GM23338 (cell line): ENCODE results near the gene WFDC11. TPM values are rescaled to one million over a fixed set of nuclear protein-coding genes. Genes with fewer than 3 reads are reported as not detected.

Experiments
- ATAC-seq: fragments of 200-7000 bp; cut with Tn5 transposase; 3 replicates; pipeline ENCODE4 v1.9.1; 2020
- DNase-seq: peaks from one replicate; pipeline ENCODE4 v3.0.0-alpha.2; 2015; ENCODE audit warnings: low spot score
- H2AFZ ChIP-seq: fragments of 200-600 bp; sonication (generic); 2 replicates; pipeline ENCODE4 v1.8.0; 2016; ENCODE audit warnings: antibody characterized with exemption, mild to moderate bottlenecking, moderate library complexity
- H3F3A ChIP-seq: fragments of 200-600 bp; sonication (generic); replicated peaks from 2 replicates; pipeline ENCODE4 v1.8.0; 2017; ENCODE audit warnings: antibody characterized with exemption, mixed run types, low read depth
- H3K27ac ChIP-seq: fragments of 200-600 bp; sonication (generic); 2 replicates; pipeline ENCODE4 v1.6.1; 2016; ENCODE audit warnings: low read depth
- H3K27me3 ChIP-seq: fragments of 200-600 bp; sonication (generic); 2 replicates; pipeline ENCODE4 v1.8.0; 2016; ENCODE audit warnings: mild to moderate bottlenecking, mixed run types, moderate library complexity; ENCODE audit not compliant: insufficient read depth
- H3K36me3 ChIP-seq: fragments of 200-600 bp; sonication (generic); 2 replicates; pipeline ENCODE4 v1.8.0; 2016; ENCODE audit warnings: mild to moderate bottlenecking; ENCODE audit not compliant: insufficient read depth
- H3K4me1 ChIP-seq: fragments of 200-600 bp; sonication (generic); 2 replicates; pipeline ENCODE4 v1.8.0; 2016; ENCODE audit warnings: mild to moderate bottlenecking, moderate library complexity; ENCODE audit not compliant: insufficient read depth
- H3K4me2 ChIP-seq: fragments of 200-600 bp; sonication (generic); 2 replicates; pipeline ENCODE4 v1.7.1; 2017; ENCODE audit warnings: mixed run types
- H3K4me3 ChIP-seq: fragments of 200-600 bp; sonication (generic); 2 replicates; pipeline ENCODE4 v1.6.1; 2016; ENCODE audit warnings: mixed run types
- H3K79me2 ChIP-seq: fragments of 200-600 bp; sonication (generic); replicated peaks from 2 replicates; pipeline ENCODE4 v1.8.0; 2017; ENCODE audit warnings: mild to moderate bottlenecking; ENCODE audit not compliant: insufficient read depth
- H3K9me2 ChIP-seq: fragments of 200-600 bp; sonication (generic); 2 replicates; pipeline ENCODE4 v1.8.0; 2017; ENCODE audit not compliant: insufficient read depth
- H4K20me1 ChIP-seq: fragments of 200-600 bp; sonication (generic); replicated peaks from 2 replicates; pipeline ENCODE4 v1.8.0; 2017; ENCODE audit warnings: mild to moderate bottlenecking; ENCODE audit not compliant: insufficient read depth
- H3K27ac Mint-ChIP-seq: 2 replicates; pipeline ENCODE4 v1.8.0; 2020; ENCODE audit warnings: inconsistent platforms, mild to moderate bottlenecking, moderate library complexity, mixed read lengths
- H3K27me3 Mint-ChIP-seq: 3 replicates; pipeline ENCODE4 v1.8.0; 2022; ENCODE audit warnings: low read depth, mild to moderate bottlenecking, moderate library complexity, mixed read lengths, inconsistent platforms; ENCODE audit not compliant: insufficient read depth, poor library complexity
- H3K36me3 Mint-ChIP-seq: 3 replicates; pipeline ENCODE4 v1.8.0; 2021; ENCODE audit warnings: low read depth, mild to moderate bottlenecking, inconsistent platforms, moderate library complexity, mixed read lengths
- H3K4me1 Mint-ChIP-seq: 3 replicates; pipeline ENCODE4 v1.8.0; 2020; ENCODE audit warnings: mild to moderate bottlenecking, inconsistent platforms, mixed read lengths
- H3K4me3 Mint-ChIP-seq: 3 replicates; pipeline ENCODE4 v1.8.0; 2021; ENCODE audit warnings: moderate library complexity, mild to moderate bottlenecking, inconsistent platforms, mixed read lengths
- H3K9me3 Mint-ChIP-seq: 3 replicates; pipeline ENCODE4 v1.8.0; 2020; ENCODE audit warnings: moderate library complexity, mild to moderate bottlenecking, inconsistent platforms, mixed read lengths
- CREB1 ChIP-seq: fragments of 250-450 bp; sonication (Bioruptor Pico); IDR thresholded peaks from 2 replicates; pipeline ENCODE4 v1.5.0; 2020; ENCODE audit warnings: low read depth, mild to moderate bottlenecking, moderate library complexity
- CTCF ChIP-seq, 2 experiments: fragments of 200-600 bp in 1 of 2; sonication (generic) in 1 of 2; conservative IDR thresholded peaks; 2 replicates each; pipeline versions ENCODE4 v1.5.1 to v1.6.1; 2016 to 2017; ENCODE audit warnings: antibody characterized with exemption in 2 of 2, low read depth in 2 of 2, mild to moderate bottlenecking in 2 of 2, moderate library complexity in 1 of 2
- ETS1 ChIP-seq: IDR thresholded peaks from 2 replicates; pipeline ENCODE4 v1.6.1; 2016; ENCODE audit warnings: antibody characterized with exemption
- EZH2 ChIP-seq: fragments of 200-600 bp; sonication (generic); IDR thresholded peaks from one replicate; pipeline ENCODE4 v1.8.0; 2017; ENCODE audit warnings: antibody characterized with exemption, mild to moderate bottlenecking, low read depth; ENCODE audit not compliant: unreplicated experiment
- EZH2phosphoT487 ChIP-seq: fragments of 200-600 bp; sonication (generic); IDR thresholded peaks from one replicate; pipeline ENCODE4 v1.8.1; 2018; ENCODE audit warnings: antibody characterized with exemption; ENCODE audit not compliant: unreplicated experiment
- JUNB ChIP-seq: IDR thresholded peaks from one replicate; pipeline ENCODE4 v1.6.1; 2016; ENCODE audit warnings: antibody characterized with exemption; ENCODE audit not compliant: unreplicated experiment
- NANOG ChIP-seq: IDR thresholded peaks from 2 replicates; pipeline ENCODE4 v1.6.1; 2016; ENCODE audit warnings: antibody characterized with exemption, borderline replicate concordance
- POLR2AphosphoS5 ChIP-seq: IDR thresholded peaks from 2 replicates; pipeline ENCODE4 v1.6.1; 2016; ENCODE audit warnings: antibody characterized with exemption, low read depth
- REST ChIP-seq: IDR thresholded peaks from one replicate; pipeline ENCODE4 v1.6.1; 2018; ENCODE audit warnings: antibody characterized with exemption; ENCODE audit not compliant: unreplicated experiment
- STAT1 ChIP-seq: IDR thresholded peaks from one replicate; pipeline ENCODE4 v1.6.1; 2016; ENCODE audit warnings: antibody characterized with exemption; ENCODE audit not compliant: unreplicated experiment
- ZNF114 ChIP-seq: fragments of 250-450 bp; sonication (Bioruptor Pico); IDR thresholded peaks from 2 replicates; pipeline ENCODE4 v1.5.0; 2020; ENCODE audit warnings: mild to moderate bottlenecking, moderate library complexity
- ZNF331 ChIP-seq: fragments of 250-450 bp; sonication (Bioruptor Pico); IDR thresholded peaks from 2 replicates; pipeline ENCODE4 v1.5.0; 2020; ENCODE audit warnings: low read depth, mild to moderate bottlenecking, moderate library complexity
- ZNF462 ChIP-seq: fragments of 250-450 bp; sonication (Bioruptor Pico); IDR thresholded peaks from 2 replicates; pipeline ENCODE4 v1.5.0; 2020; ENCODE audit warnings: mild to moderate bottlenecking, moderate library complexity
- polyA plus RNA-seq: library from polyadenylated mRNA; unstranded; fragments of >200 nt; fragmentation: Nextera tagmentation; extraction: Ambion mirVana; gene quantifications from 2 replicates; pipeline ENCODE4 v1.2.1, GENCODE V29; 2016
- total RNA-seq: library from RNA; depleted of rRNA; stranded (reverse); fragments of >200 nt; shearing (Covaris generic); gene quantifications from 2 replicates; pipeline ENCODE4 v1.2.3, GENCODE V29; 2014

WFDC11 gene
- total and polyA plus RNA-seq, 2 experiments from 2014 or later = not detected

- peaks cover 38% of the 10 kb centered on the region for H3K9me2 ChIP-seq
- H3K36me3 ChIP-seq = no peaks in the 10 kb centered on the region
- H3K4me1 Mint-ChIP-seq = no peaks in the 10 kb centered on the region
- no peaks in the 10 kb centered on the region for H4K20me1 ChIP-seq
- H3K36me3 Mint-ChIP-seq = no peaks in the 10 kb centered on the region
- ATAC-seq = no peak
- H3K9me3 Mint-ChIP-seq = no peaks in the 10 kb centered on the region
- no peak within 1 kb of the TSS for H3K4me3 ChIP-seq
- no peak within 1 kb of the TSS for H2AFZ ChIP-seq
- peaks cover 7% of the 10 kb centered on the region for H3K27me3 Mint-ChIP-seq
- no peak within 1 kb of the TSS for H3K4me2 ChIP-seq
- H3K4me3 Mint-ChIP-seq = no peak within 1 kb of the TSS
- no peaks in the 10 kb centered on the region for H3K4me1 ChIP-seq
- DNase-seq = no peak
- H3F3A ChIP-seq = no peaks in the 10 kb centered on the region
- no peak within 1 kb of the TSS for H3K27ac ChIP-seq
- TF ChIP-seq STAT1 = no peak
- TF ChIP-seq POLR2AphosphoS5 = no peak
- no peak for TF ChIP-seq REST
- TF ChIP-seq ZNF331 (CRISPR knock-in tag) = no peak
- TF ChIP-seq CREB1 = no peak
- TF ChIP-seq ZNF114 (CRISPR knock-in tag) = no peak
- TF ChIP-seq NANOG = no peak
- no peak for TF ChIP-seq CTCF (conservative IDR thresholded peaks at IDR 0.05; ENCODE audit: low read depth in 2 of 2)
- no peak for TF ChIP-seq ETS1
- no peak for TF ChIP-seq EZH2
- no peak for TF ChIP-seq JUNB
- no peak for TF ChIP-seq ZNF462
- no peak for TF ChIP-seq EZH2phosphoT487
- H3K79me2 ChIP-seq = no peaks in the 10 kb centered on the region
- H3K27ac Mint-ChIP-seq = no peak within 1 kb of the TSS
- H3K27me3 ChIP-seq = no peaks in the 10 kb centered on the region
Measured at GRCh38 chr20:45704969-45705637, 35.1 kb upstream of the WFDC11 start, which contains the start of gene WFDC10B. WFDC10B (minus strand) TSS chr20:45705019; CDS start chr20:45685992, 19,027 bp downstream.
